ENCODE results near the gene MED8.

MED8 gene

GRCh38 chr1:43334453-43335205 lies 55.0 kb downstream of the MED8 start:
- DNase-seq = no peak

Data from hypothalamus (tissue), 51 donors.